Glomerular endothelial cell (primary cell): ENCODE results near the gene CYP4Z1. TPM values are rescaled to one million over a fixed set of nuclear protein-coding genes. Genes with fewer than 3 reads are reported as not detected.
A peak's percentile ranks its signal among the peaks of the same experiment; 100 is the strongest.
"Not testable (repeated sequence)": the region's sequence is repeated elsewhere in the genome, so short reads cannot be mapped to it uniquely, and the experiment has no call there.

Experiments used
- DNase-seq: peaks from one replicate; pipeline ENCODE4 v3.0.0-alpha.2; 2011; ENCODE audit warnings: low read depth, low spot score; ENCODE audit errors: extremely low read depth
- total RNA-seq: library from RNA; depleted of rRNA; stranded (reverse); fragments of >200 nt; gene quantifications from 2 replicates; pipeline ENCODE4 v1.2.3, GENCODE V29; 2015

CYP4Z1 gene
- total RNA-seq, result not detected in 2 replicates

- no peak for DNase-seq
Measured at GRCh38 chr1:47067097-47067594, at the start of gene CYP4Z1. CYP4Z1 (plus strand) TSS chr1:47067231; CDS start chr1:47067491, 260 bp downstream.

GRCh38 chr1:47021070-47021469 is 46.0 kb upstream of the CYP4Z1 start:
- no peak for DNase-seq

GRCh38 chr1:47023268-47024140 is 43.5 kb upstream of the CYP4Z1 start, which contains the start of gene CYP4X1:
CYP4X1 (plus strand) TSS chr1:47023669; CDS start chr1:47023818, 149 bp downstream.
- DNase-seq, result peak; percentile 23

- no peak for DNase-seq
Measured at GRCh38 chr1:47024141-47024801, 42.8 kb upstream of the CYP4Z1 start.

- no peak for DNase-seq
Measured at GRCh38 chr1:47030170-47030805, 36.7 kb upstream of the CYP4Z1 start.

- DNase-seq, result peak; percentile 31
Measured at GRCh38 chr1:47031059-47031458, 36.0 kb upstream of the CYP4Z1 start.

GRCh38 chr1:47031585-47031984 is 35.4 kb upstream of the CYP4Z1 start:
- DNase-seq, result no peak

GRCh38 chr1:47036764-47037163 is 30.3 kb upstream of the CYP4Z1 start:
- no peak for DNase-seq

GRCh38 chr1:47059376-47059775 is 7.7 kb upstream of the CYP4Z1 start:
- no peak for DNase-seq

GRCh38 chr1:47069080-47069479 is 2.0 kb downstream of the CYP4Z1 start:
- not testable (repeated sequence) for DNase-seq

- not testable (repeated sequence) for DNase-seq
Measured at GRCh38 chr1:47069509-47069908, 2.5 kb downstream of the CYP4Z1 start.

GRCh38 chr1:47089356-47089755 is 22.3 kb downstream of the CYP4Z1 start:
- not testable (repeated sequence) for DNase-seq

GRCh38 chr1:47091476-47091875 is 24.4 kb downstream of the CYP4Z1 start:
- DNase-seq, result not testable (repeated sequence)

- no peak for DNase-seq
Measured at GRCh38 chr1:47104816-47105215, 37.8 kb downstream of the CYP4Z1 start.

GRCh38 chr1:47106792-47107191 is 39.8 kb downstream of the CYP4Z1 start:
- no peak for DNase-seq

- DNase-seq, result not testable (repeated sequence)
Measured at GRCh38 chr1:47107851-47108574, 41.0 kb downstream of the CYP4Z1 start.

- not testable (repeated sequence) for DNase-seq
Measured at GRCh38 chr1:47109482-47109881, 42.5 kb downstream of the CYP4Z1 start.

- no peak for DNase-seq
Measured at GRCh38 chr1:47113178-47113577, 46.1 kb downstream of the CYP4Z1 start.

- DNase-seq, result not testable (repeated sequence)
Measured at GRCh38 chr1:47121039-47121438, 54.0 kb downstream of the CYP4Z1 start.

- DNase-seq, result not testable (repeated sequence)
Measured at GRCh38 chr1:47124834-47125233, 57.8 kb downstream of the CYP4Z1 start.
